Heart right ventricle (tissue), 16 donors: Measurements from ENCODE around the gene DENND1C. TPM values are rescaled to one million over a fixed set of nuclear protein-coding genes. Genes with fewer than 3 reads are reported as not detected.

Experiments
- ATAC-seq, 8 donors: fragments of 200-7000 bp; cut with Tn5 transposase; one replicate each; pipeline ENCODE4 v1.9.1; 2020; ENCODE audit warnings: mild to moderate bottlenecking in 8 of 8, moderate library complexity in 8 of 8, moderate number of reproducible peaks in 1 of 8
- DNase-seq, 2 donors: peaks; one replicate each; pipeline ENCODE4 v3.0.0-alpha.2; 2020
- H3K27ac ChIP-seq, 10 donors: fragments of 200-600 bp; sonication (generic) in 2 of 10; one replicate each; pipeline versions ENCODE4 v1.5.0 to v1.8.0; 2020 to 2022; ENCODE audit warnings: mild to moderate bottlenecking in 3 of 10
- H3K27me3 ChIP-seq, 7 donors: fragments of 200-600 bp; one replicate each; pipeline ENCODE4 v1.8.0; 2021 to 2022; ENCODE audit warnings: mild to moderate bottlenecking in 2 of 7
- H3K36me3 ChIP-seq, 9 donors: fragments of 200-600 bp; sonication (generic) in 1 of 9; one replicate each; pipeline versions ENCODE4 v1.5.0 to v1.8.0; 2020 to 2022; ENCODE audit warnings: mild to moderate bottlenecking in 2 of 9
- H3K4me1 ChIP-seq, 9 donors: fragments of 200-600 bp; sonication (generic) in 1 of 9; one replicate each; pipeline versions ENCODE4 v1.5.0 to v1.8.0; 2020 to 2022; ENCODE audit warnings: mild to moderate bottlenecking in 4 of 9
- H3K4me3 ChIP-seq, 10 donors: fragments of 200-600 bp; sonication (generic) in 2 of 10; one replicate each; pipeline versions ENCODE4 v1.5.0 to v1.8.0; 2020 to 2022; ENCODE audit warnings: mild to moderate bottlenecking in 7 of 10, moderate library complexity in 2 of 10
- H3K9me3 ChIP-seq, 11 donors: fragments of 200-600 bp in 10 of 11; sonication (generic) in 2 of 11; one replicate each; pipeline versions ENCODE4 v1.5.0 to v1.8.0; 2013 to 2022; ENCODE audit warnings: mild to moderate bottlenecking in 2 of 11, control low read depth in 1 of 11, moderate library complexity in 1 of 11
- WGBS, 2 donors: extraction: QIAGEN DNeasy Blood & Tissue Kit; methylation state at CpG; one replicate each; pipeline ENCODE4 v1.1.7; 2013; ENCODE audit warnings: inconsistent platforms in 1 of 2; 5-methylcytosine and 5-hydroxymethylcytosine counted together
- intact Hi-C, 10 donors: fragments of 100-400 bp; cut with DNase I; formaldehyde crosslinking; loops; one replicate each; pipeline versions ENCODE4 v1.11.1 to v1.14.2; 2022
- polyA plus RNA-seq, 2 donors: library from polyadenylated mRNA; stranded (reverse); fragments of 200-250 nt; gene quantifications; one replicate each; pipeline ENCODE4 v1.2.3, GENCODE V29; 2013
- total RNA-seq, 10 donors: library from RNA; stranded (reverse); fragmentation: NEBNext Ultra II Directional in 3 of 10; extraction: Animal tissue kit (Norgen Biotek cat#: 25700) in 3 of 10; gene quantifications; one replicate each; pipeline versions ENCODE4 v1.2.1 to v1.2.4, GENCODE V29; 2021 to 2023
- TF ChIP-seq, protein P1 (sequence below), 9 donors: fragments of 200-600 bp; sonication (generic) in 2 of 9; IDR thresholded peaks; one replicate each; pipeline versions ENCODE4 v1.5.0 to v1.8.0; 2021 to 2022; ENCODE audit warnings: antibody characterized with exemption in 9 of 9, mild to moderate bottlenecking in 5 of 9, moderate library complexity in 1 of 9
- donor health status: Arrhythmogenic right ventricular cardiomyopathy.
- donor health status: ischemic (EF 13 %, LVEDD 7.1; RV severe dilation, severe dysfunction).
- donor health status: healthy with polysubstance abuse.
- donor health status: DM: no; HTN: yes; CAD: no.
- donor health status: DM: no; HTN: no; CAD: no.
- donor health status: ischemic (EF 25% LVEDD 6.9; RV normal size, moderate dysfunction).
- donor health status: ischemic (EF 25% LVEDD 5.7; RV mildly dilated, moderate dysfunction).
- donor health status: healthy.
- donor health status: DM: yes; HTN: yes; CAD: no.
- donor health status: Ischemic cardiomyopathy.
- donor health status: ischemic (EF 35%, LVEDD 5.7; RV mildly dilated, moderate dysfunction).
- donor health status: nonischemic (EF 11% LVEDD 7.7; RV severe dilation, severe dysfunction).
- donor health status: DM: yes; HTN: yes; CAD: no.
- donor health status: PGD.
- donor health status: ischemic (EF 29% LVEDD 5.4; RV normal size, mild dysfunction).
- donor health status: nonischemic (EF 23%, LVEDD 6.1; RV moderate dilation, normal function).

Gene DENND1C
- total and polyA plus RNA-seq, 12 donors = 0.09 to 4.0 (median 0.69) TPM

DNA sequence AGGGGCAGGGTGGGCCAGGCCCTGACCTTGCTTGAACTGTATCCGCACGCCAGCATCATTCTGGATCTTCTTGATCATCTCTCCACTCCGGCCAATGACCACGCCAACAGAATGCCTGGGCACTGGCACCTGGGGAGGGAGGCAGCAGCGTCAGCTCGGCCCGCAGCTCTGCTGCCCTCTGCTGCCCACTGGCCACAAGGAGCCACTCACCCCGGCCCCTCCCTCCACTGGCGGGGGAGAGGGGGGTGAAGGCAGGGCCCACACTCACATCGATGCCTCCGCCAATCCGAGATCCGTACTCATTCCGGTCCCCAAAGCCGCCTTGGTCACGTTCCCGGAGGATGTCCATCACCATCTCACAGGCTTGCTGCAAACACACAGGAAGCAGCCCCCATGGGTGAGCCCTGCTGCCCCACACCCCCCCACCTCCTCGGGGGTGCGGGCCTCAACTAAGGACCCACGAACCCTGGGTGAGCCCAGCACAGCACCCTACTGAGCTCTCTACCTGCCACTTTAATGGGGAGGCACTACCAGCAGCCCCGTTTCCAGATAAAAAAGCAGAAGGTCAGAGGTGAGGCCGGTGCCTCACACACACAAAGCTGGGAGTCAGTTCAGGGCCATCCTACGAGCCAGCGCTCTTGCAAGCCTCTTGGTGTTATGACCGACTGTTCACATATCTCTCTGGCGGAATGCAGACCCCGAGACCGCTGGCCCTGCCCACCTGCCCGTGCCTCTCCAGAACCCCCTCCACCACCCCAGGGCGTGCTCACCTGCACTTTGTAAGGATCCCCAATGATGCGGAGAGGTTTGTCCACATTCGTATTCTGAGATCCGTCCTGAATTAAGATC lies 63.6 kb downstream of the DENND1C start:
- no peak overlapping the region for H3K27ac ChIP-seq
- intact Hi-C loops = loop anchor here in 1 of 10 donors (10.0 kb wide), 1 partner anchor 193 kb away; no protein-coding TSS in a partner anchor
- peak in 6 of 8 donors; percentile 37 to 67 (median 56) for ATAC-seq
- peaks cover 10 to 94% (median 63%) of the 10 kb centered on the region in 9 donors for H3K36me3 ChIP-seq
- TF ChIP-seq, protein P1, sequence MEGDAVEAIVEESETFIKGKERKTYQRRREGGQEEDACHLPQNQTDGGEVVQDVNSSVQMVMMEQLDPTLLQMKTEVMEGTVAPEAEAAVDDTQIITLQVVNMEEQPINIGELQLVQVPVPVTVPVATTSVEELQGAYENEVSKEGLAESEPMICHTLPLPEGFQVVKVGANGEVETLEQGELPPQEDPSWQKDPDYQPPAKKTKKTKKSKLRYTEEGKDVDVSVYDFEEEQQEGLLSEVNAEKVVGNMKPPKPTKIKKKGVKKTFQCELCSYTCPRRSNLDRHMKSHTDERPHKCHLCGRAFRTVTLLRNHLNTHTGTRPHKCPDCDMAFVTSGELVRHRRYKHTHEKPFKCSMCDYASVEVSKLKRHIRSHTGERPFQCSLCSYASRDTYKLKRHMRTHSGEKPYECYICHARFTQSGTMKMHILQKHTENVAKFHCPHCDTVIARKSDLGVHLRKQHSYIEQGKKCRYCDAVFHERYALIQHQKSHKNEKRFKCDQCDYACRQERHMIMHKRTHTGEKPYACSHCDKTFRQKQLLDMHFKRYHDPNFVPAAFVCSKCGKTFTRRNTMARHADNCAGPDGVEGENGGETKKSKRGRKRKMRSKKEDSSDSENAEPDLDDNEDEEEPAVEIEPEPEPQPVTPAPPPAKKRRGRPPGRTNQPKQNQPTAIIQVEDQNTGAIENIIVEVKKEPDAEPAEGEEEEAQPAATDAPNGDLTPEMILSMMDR (IDR thresholded peaks at IDR 0.05) = peak in 8 of 9 donors; percentile 22 to 58 (median 46)
- peaks cover 4 to 44% (median 13%) of the 10 kb centered on the region in 9 donors for H3K4me1 ChIP-seq
- no peaks in the 10 kb centered on the region for H3K9me3 ChIP-seq
- H3K4me3 ChIP-seq = no peak overlapping the region
- H3K27me3 ChIP-seq = no peaks in the 10 kb centered on the region
- WGBS, 2 donors = 71 to 77% methylated on average over 33 of the region's 33 CpGs
- no peak for DNase-seq

Other genes with a start within 250 kb of the DENND1C start
- 10 to 100 TPM; 27.6 to 48.3 (median 32.4) TPM for gene MLLT1, start 201.8 kb downstream of the DENND1C start, total RNA-seq
- gene MLLT1, start 201.8 kb downstream of the DENND1C start, polyA plus RNA-seq = 10 to 100 TPM; 21.4 to 28.7 TPM
- gene ACER1, start 148.2 kb downstream of the DENND1C start, total RNA-seq = not detected
- gene ACER1, start 148.2 kb downstream of the DENND1C start, polyA plus RNA-seq = not detected
- gene CLPP, start 120.3 kb downstream of the DENND1C start, total RNA-seq = 10 to 100 TPM; 46.0 to 90.0 (median 60.0) TPM
- gene CLPP, start 120.3 kb downstream of the DENND1C start, polyA plus RNA-seq = 100 to 1,000 TPM in 1 of 2 donors, 10 to 100 TPM in 1; 53.2 to 131 TPM
- 100 to 1,000 TPM; 134 to 221 (median 171) TPM for gene ALKBH7, start 109.0 kb downstream of the DENND1C start, total RNA-seq
- 100 to 1,000 TPM; 108 to 159 TPM for gene ALKBH7, start 109.0 kb downstream of the DENND1C start, polyA plus RNA-seq
- 1 to 10 TPM in 1 of 10 donors, under 1 TPM in 9; 0.36 to 1.4 (median 0.61) TPM for gene PSPN, start 105.9 kb downstream of the DENND1C start, total RNA-seq
- under 1 TPM; 0.88 to 0.99 TPM for gene PSPN, start 105.9 kb downstream of the DENND1C start, polyA plus RNA-seq
- 10 to 100 TPM; 26.4 to 36.4 (median 30.8) TPM for gene GTF2F1, start 88.6 kb downstream of the DENND1C start, total RNA-seq
- gene GTF2F1, start 88.6 kb downstream of the DENND1C start, polyA plus RNA-seq = 10 to 100 TPM; 23.3 to 44.8 TPM
- 100 to 1,000 TPM in 3 of 10 donors, 10 to 100 TPM in 7; 77.3 to 125 (median 90.5) TPM for gene KHSRP, start 57.0 kb downstream of the DENND1C start, total RNA-seq
- 10 to 100 TPM; 50.9 to 73.7 TPM for gene KHSRP, start 57.0 kb downstream of the DENND1C start, polyA plus RNA-seq
- gene SLC25A41, start 48.0 kb downstream of the DENND1C start, total RNA-seq = under 1 TPM in 6 of 10 donors, not detected in 4; 0.17 to 0.48 (median 0.38) TPM
- 1 to 10 TPM; 1.4 to 1.7 TPM for gene SLC25A41, start 48.0 kb downstream of the DENND1C start, polyA plus RNA-seq
- 100 to 1,000 TPM in 5 of 10 donors, 10 to 100 TPM in 5; 72.2 to 126 (median 95.4) TPM for gene SLC25A23, start 22.0 kb downstream of the DENND1C start, total RNA-seq
- 100 to 1,000 TPM in 1 of 2 donors, 10 to 100 TPM in 1; 53.4 to 104 TPM for gene SLC25A23, start 22.0 kb downstream of the DENND1C start, polyA plus RNA-seq
- not detected for gene CRB3, start 17.5 kb downstream of the DENND1C start, total RNA-seq
- under 1 TPM in 1 of 2 donors, not detected in 1; 0.28 TPM for gene CRB3, start 17.5 kb downstream of the DENND1C start, polyA plus RNA-seq
- gene TUBB4A, start 20.5 kb upstream of the DENND1C start, total RNA-seq = 1 to 10 TPM in 4 of 10 donors, under 1 TPM in 6; 0.19 to 6.6 (median 0.81) TPM
- 1 to 10 TPM in 1 of 2 donors, under 1 TPM in 1; 0.46 to 2.9 TPM for gene TUBB4A, start 20.5 kb upstream of the DENND1C start, polyA plus RNA-seq
- under 1 TPM in 7 of 10 donors, not detected in 3; 0.13 to 0.88 (median 0.22) TPM for gene TNFSF9, start 49.2 kb upstream of the DENND1C start, total RNA-seq
- gene TNFSF9, start 49.2 kb upstream of the DENND1C start, polyA plus RNA-seq = under 1 TPM; 0.14 to 0.15 TPM
- gene CD70, start 109.4 kb upstream of the DENND1C start, total RNA-seq = under 1 TPM in 1 of 10 donors, not detected in 9; 0.49 TPM
- gene CD70, start 109.4 kb upstream of the DENND1C start, polyA plus RNA-seq = not detected
- 1 to 10 TPM in 2 of 10 donors, under 1 TPM in 7, not detected in 1; 0.06 to 1.9 (median 0.42) TPM for gene TNFSF14, start 188.4 kb upstream of the DENND1C start, total RNA-seq
- gene TNFSF14, start 188.4 kb upstream of the DENND1C start, polyA plus RNA-seq = under 1 TPM; 0.23 to 0.51 TPM
- 100 to 1,000 TPM in 5 of 10 donors, 10 to 100 TPM in 5; 23.0 to 438 (median 111) TPM for gene C3, start 238.9 kb upstream of the DENND1C start, total RNA-seq
- gene C3, start 238.9 kb upstream of the DENND1C start, polyA plus RNA-seq = 100 to 1,000 TPM; 275 to 475 TPM